Measurements from ENCODE around the gene TARS2.
A peak's percentile ranks its signal among the peaks of the same experiment; 100 is the strongest.

Gene TARS2

GRCh38 chr1:150477320-150477719 is 9.9 kb upstream of the TARS2 start:
- Histone ChIP-seq H4K8ac (ENCODE audit: low read depth, low read length) (no peak overlapping the region), H2AFZ (ENCODE audit: low read length) (no peak overlapping the region), H3K27me3 (ENCODE audit: control insufficient read depth in 3 of 3, insufficient read depth in 3 of 3, low read depth in 1 of 3, low read length in 3 of 3) (peaks cover 0 to 2% (median 0%) of the 10 kb centered on the region in 3 experiments), H2BK15ac (ENCODE audit: low read length) (no peak overlapping the region), H3K79me1 (ENCODE audit: low read depth, low read length) (peaks cover 2% of the 10 kb centered on the region), H2BK12ac (ENCODE audit: low read length) (no peak overlapping the region), H3K36me3 (replicated peaks in 1 of 2; ENCODE audit: control insufficient read depth in 2 of 2, insufficient read depth in 2 of 2, low read length in 2 of 2) (peaks cover 8 to 17% of the 10 kb centered on the region in 2 donors), H3K4me2 (ENCODE audit: insufficient read depth, low read length, poor library complexity, severe bottlenecking) (no peak overlapping the region), H3K4me1 (ENCODE audit: control insufficient read depth in 2 of 2, insufficient read depth in 1 of 2, low read depth in 1 of 2, low read length in 2 of 2) (peaks cover 0 to 4% of the 10 kb centered on the region in 2 donors), H2BK5ac (ENCODE audit: low read length) (no peak overlapping the region), H3K4me3 (ENCODE audit: low read length in 2 of 2) (peak overlapping the region in 1 of 2 donors; percentile 25), H3K27ac (replicated peaks; ENCODE audit: low read length) (no peak overlapping the region), H3K23ac (ENCODE audit: low read depth, low read length, poor library complexity) (no peak overlapping the region), H3K9me3 (replicated peaks in 1 of 2; ENCODE audit: control insufficient read depth in 2 of 2, insufficient read depth in 1 of 2, low read depth in 1 of 2, low read length in 2 of 2) (no peaks in the 10 kb centered on the region), H2AK5ac (ENCODE audit: low read depth, low read length) (no peak overlapping the region), H3K14ac (ENCODE audit: low read length) (no peak overlapping the region), H3K4ac (ENCODE audit: low read length) (no peak overlapping the region), H3K9ac (ENCODE audit: low read depth, low read length, poor library complexity) (no peak overlapping the region), H2BK120ac (ENCODE audit: low read depth, low read length) (no peak overlapping the region), H4K91ac (ENCODE audit: low read depth, low read length, poor library complexity) (no peak overlapping the region), H3K18ac (ENCODE audit: low read length) (no peak overlapping the region)
- no CpG with 5 or more reads among the region's 1 CpG for WGBS, 2 donors (ENCODE audit: extremely low coverage in 2 of 2, insufficient read length in 2 of 2, insufficient replicate concordance in 1 of 2)
- no peak for DNase-seq (ENCODE audit: low spot score)

GRCh38 chr1:150477733-150478132 is 9.5 kb upstream of the TARS2 start:
- peaks cover 0 to 2% (median 0%) of the 10 kb centered on the region in 3 experiments for H3K27me3 ChIP-seq (ENCODE audit: control insufficient read depth in 3 of 3, insufficient read depth in 3 of 3, low read depth in 1 of 3, low read length in 3 of 3)
- no peak overlapping the region for H2BK12ac ChIP-seq (ENCODE audit: low read length)
- H3K4me3 ChIP-seq (ENCODE audit: low read length in 2 of 2): no peak overlapping the region
- H3K27ac ChIP-seq (replicated peaks; ENCODE audit: low read length): no peak overlapping the region
- no peak overlapping the region for H2BK5ac ChIP-seq (ENCODE audit: low read length)
- H2BK120ac ChIP-seq (ENCODE audit: low read depth, low read length): no peak overlapping the region
- H3K4me1 ChIP-seq (ENCODE audit: control insufficient read depth in 2 of 2, insufficient read depth in 1 of 2, low read depth in 1 of 2, low read length in 2 of 2): no peaks in the 10 kb centered on the region
- no peak overlapping the region for H3K9ac ChIP-seq (ENCODE audit: low read depth, low read length, poor library complexity)
- no peak for DNase-seq (ENCODE audit: low spot score)
- peaks cover 4 to 13% of the 10 kb centered on the region in 2 donors for H3K36me3 ChIP-seq (replicated peaks in 1 of 2; ENCODE audit: control insufficient read depth in 2 of 2, insufficient read depth in 2 of 2, low read length in 2 of 2)
- H3K23ac ChIP-seq (ENCODE audit: low read depth, low read length, poor library complexity): no peak overlapping the region
- H3K4me2 ChIP-seq (ENCODE audit: insufficient read depth, low read length, poor library complexity, severe bottlenecking): no peak overlapping the region
- no peaks in the 10 kb centered on the region for H3K9me3 ChIP-seq (replicated peaks in 1 of 2; ENCODE audit: control insufficient read depth in 2 of 2, insufficient read depth in 1 of 2, low read depth in 1 of 2, low read length in 2 of 2)
- no peak overlapping the region for H4K8ac ChIP-seq (ENCODE audit: low read depth, low read length)
- H3K14ac ChIP-seq (ENCODE audit: low read length): no peak overlapping the region
- H2AK5ac ChIP-seq (ENCODE audit: low read depth, low read length): no peak overlapping the region
- no peak overlapping the region for H4K91ac ChIP-seq (ENCODE audit: low read depth, low read length, poor library complexity)
- no peak overlapping the region for H3K4ac ChIP-seq (ENCODE audit: low read length)
- H3K18ac ChIP-seq (ENCODE audit: low read length): no peak overlapping the region
- no CpG with 5 or more reads among the region's 4 CpGs for WGBS, 2 donors (ENCODE audit: extremely low coverage in 2 of 2, insufficient read length in 2 of 2, insufficient replicate concordance in 1 of 2)
- H2AFZ ChIP-seq (ENCODE audit: low read length): no peak overlapping the region
- peaks cover 1% of the 10 kb centered on the region for H3K79me1 ChIP-seq (ENCODE audit: low read depth, low read length)
- no peak overlapping the region for H2BK15ac ChIP-seq (ENCODE audit: low read length)

- Histone ChIP-seq H3K14ac (ENCODE audit: low read length) (no peak overlapping the region), H3K4me2 (ENCODE audit: insufficient read depth, low read length, poor library complexity, severe bottlenecking) (no peak overlapping the region), H3K36me3 (replicated peaks in 1 of 2; ENCODE audit: control insufficient read depth in 2 of 2, insufficient read depth in 2 of 2, low read length in 2 of 2) (peaks cover 0 to 2% of the 10 kb centered on the region in 2 donors), H3K27me3 (ENCODE audit: control insufficient read depth in 3 of 3, insufficient read depth in 3 of 3, low read depth in 1 of 3, low read length in 3 of 3) (peaks cover 0 to 2% (median 0%) of the 10 kb centered on the region in 3 experiments), H3K4me3 (ENCODE audit: low read length in 2 of 2) (no peak overlapping the region), H4K91ac (ENCODE audit: low read depth, low read length, poor library complexity) (no peak overlapping the region), H2BK120ac (ENCODE audit: low read depth, low read length) (no peak overlapping the region), H2BK15ac (ENCODE audit: low read length) (no peak overlapping the region), H3K4me1 (ENCODE audit: control insufficient read depth in 2 of 2, insufficient read depth in 1 of 2, low read depth in 1 of 2, low read length in 2 of 2) (no peaks in the 10 kb centered on the region), H3K9ac (ENCODE audit: low read depth, low read length, poor library complexity) (no peak overlapping the region), H3K23ac (ENCODE audit: low read depth, low read length, poor library complexity) (no peak overlapping the region), H2BK5ac (ENCODE audit: low read length) (no peak overlapping the region), H2AFZ (ENCODE audit: low read length) (no peak overlapping the region), H4K8ac (ENCODE audit: low read depth, low read length) (no peak overlapping the region), H3K18ac (ENCODE audit: low read length) (no peak overlapping the region), H3K4ac (ENCODE audit: low read length) (no peak overlapping the region), H2BK12ac (ENCODE audit: low read length) (no peak overlapping the region), H3K27ac (replicated peaks; ENCODE audit: low read length) (no peak overlapping the region), H3K79me1 (ENCODE audit: low read depth, low read length) (no peaks in the 10 kb centered on the region), H3K9me3 (replicated peaks in 1 of 2; ENCODE audit: control insufficient read depth in 2 of 2, insufficient read depth in 1 of 2, low read depth in 1 of 2, low read length in 2 of 2) (no peaks in the 10 kb centered on the region), H2AK5ac (ENCODE audit: low read depth, low read length) (no peak overlapping the region)
- no peak for DNase-seq (ENCODE audit: low spot score)
- no CpG with 5 or more reads among the region's 4 CpGs for WGBS, 2 donors (ENCODE audit: extremely low coverage in 2 of 2, insufficient read length in 2 of 2, insufficient replicate concordance in 1 of 2)
These were observed 7.8 kb upstream of the TARS2 start for GRCh38 chr1:150479370-150479769.

GRCh38 chr1:150479927-150480352 is 7.3 kb upstream of the TARS2 start:
- no peak overlapping the region for H4K91ac ChIP-seq (ENCODE audit: low read depth, low read length, poor library complexity)

More at GRCh38 chr1:150479927-150480352, 7.3 kb upstream of the TARS2 start:
- Histone ChIP-seq H2BK12ac (ENCODE audit: low read length) (no peak overlapping the region), H3K4me3 (ENCODE audit: low read length in 2 of 2) (no peak overlapping the region), H3K14ac (ENCODE audit: low read length) (no peak overlapping the region), H3K79me1 (ENCODE audit: low read depth, low read length) (no peaks in the 10 kb centered on the region), H2BK5ac (ENCODE audit: low read length) (no peak overlapping the region), H2AK5ac (ENCODE audit: low read depth, low read length) (no peak overlapping the region), H4K8ac (ENCODE audit: low read depth, low read length) (no peak overlapping the region), H3K4me2 (ENCODE audit: insufficient read depth, low read length, poor library complexity, severe bottlenecking) (no peak overlapping the region), H3K36me3 (replicated peaks in 1 of 2; ENCODE audit: control insufficient read depth in 2 of 2, insufficient read depth in 2 of 2, low read length in 2 of 2) (peaks cover 0 to 2% of the 10 kb centered on the region in 2 donors), H3K9me3 (replicated peaks in 1 of 2; ENCODE audit: control insufficient read depth in 2 of 2, insufficient read depth in 1 of 2, low read depth in 1 of 2, low read length in 2 of 2) (no peaks in the 10 kb centered on the region), H3K27ac (replicated peaks; ENCODE audit: low read length) (no peak overlapping the region), H3K18ac (ENCODE audit: low read length) (no peak overlapping the region), H3K4me1 (ENCODE audit: control insufficient read depth in 2 of 2, insufficient read depth in 1 of 2, low read depth in 1 of 2, low read length in 2 of 2) (no peaks in the 10 kb centered on the region), H3K4ac (ENCODE audit: low read length) (no peak overlapping the region), H2AFZ (ENCODE audit: low read length) (no peak overlapping the region), H3K9ac (ENCODE audit: low read depth, low read length, poor library complexity) (no peak overlapping the region), H2BK120ac (ENCODE audit: low read depth, low read length) (no peak overlapping the region), H2BK15ac (ENCODE audit: low read length) (no peak overlapping the region), H3K27me3 (ENCODE audit: control insufficient read depth in 3 of 3, insufficient read depth in 3 of 3, low read depth in 1 of 3, low read length in 3 of 3) (peaks cover 0 to 2% (median 0%) of the 10 kb centered on the region in 3 experiments), H3K23ac (ENCODE audit: low read depth, low read length, poor library complexity) (no peak overlapping the region)
- DNase-seq (ENCODE audit: low spot score): no peak
- WGBS, 2 donors (ENCODE audit: extremely low coverage in 2 of 2, insufficient read length in 2 of 2, insufficient replicate concordance in 1 of 2): no CpG with 5 or more reads among the region's 2 CpGs
